NCI-H2107 treated with DMSO at 0.1 percent for 48 hours (cell line): ENCODE results near the gene FEZF1.

Experiments
- DNase-seq: peaks from one replicate; lab custom pipeline; 2025; ENCODE audit not compliant: unreplicated experiment; lab: John Stamatoyannopoulos, UW

FEZF1 gene

GRCh38 chr7:122304319-122304975 is at the start of gene FEZF1:
Gene FEZF1, minus strand, starts transcription at chr7:122304750. Its CDS starts 313 bp downstream, at chr7:122304437.
- no peak for DNase-seq

- DNase-seq = no peak
Observed at GRCh38 chr7:122352454-122352853, 47.9 kb upstream of the FEZF1 start.

- no peak for DNase-seq
Observed at GRCh38 chr7:122350701-122351100, 46.2 kb upstream of the FEZF1 start.

GRCh38 chr7:122344303-122344620 is 39.7 kb upstream of the FEZF1 start:
- no peak for DNase-seq

- DNase-seq = no peak
Observed at GRCh38 chr7:122343601-122344302, 39.2 kb upstream of the FEZF1 start.

- DNase-seq = no peak
Observed at GRCh38 chr7:122340427-122340826, 35.9 kb upstream of the FEZF1 start.

GRCh38 chr7:122339145-122339904 is 34.8 kb upstream of the FEZF1 start:
- no peak for DNase-seq

GRCh38 chr7:122337011-122337410 is 32.5 kb upstream of the FEZF1 start:
- DNase-seq = no peak

GRCh38 chr7:122329145-122329802 is 24.7 kb upstream of the FEZF1 start:
- no peak for DNase-seq

GRCh38 chr7:122327969-122328368 is 23.4 kb upstream of the FEZF1 start:
- DNase-seq = no peak

- DNase-seq = no peak
Observed at GRCh38 chr7:122316467-122317388, 12.2 kb upstream of the FEZF1 start.

- DNase-seq = no peak
Observed at GRCh38 chr7:122315507-122316466, 11.2 kb upstream of the FEZF1 start.

- DNase-seq = no peak
Observed at GRCh38 chr7:122314284-122314683, 9.7 kb upstream of the FEZF1 start.

- no peak for DNase-seq
Observed at GRCh38 chr7:122312789-122313188, 8.2 kb upstream of the FEZF1 start.

- no peak for DNase-seq
Observed at GRCh38 chr7:122311734-122312450, 7.3 kb upstream of the FEZF1 start.

- DNase-seq = no peak
Observed at GRCh38 chr7:122311050-122311700, 6.6 kb upstream of the FEZF1 start.

GRCh38 chr7:122310119-122311021 is 5.8 kb upstream of the FEZF1 start:
- DNase-seq = no peak
